Measurements from ENCODE around the gene CXCR3.

DNA sequence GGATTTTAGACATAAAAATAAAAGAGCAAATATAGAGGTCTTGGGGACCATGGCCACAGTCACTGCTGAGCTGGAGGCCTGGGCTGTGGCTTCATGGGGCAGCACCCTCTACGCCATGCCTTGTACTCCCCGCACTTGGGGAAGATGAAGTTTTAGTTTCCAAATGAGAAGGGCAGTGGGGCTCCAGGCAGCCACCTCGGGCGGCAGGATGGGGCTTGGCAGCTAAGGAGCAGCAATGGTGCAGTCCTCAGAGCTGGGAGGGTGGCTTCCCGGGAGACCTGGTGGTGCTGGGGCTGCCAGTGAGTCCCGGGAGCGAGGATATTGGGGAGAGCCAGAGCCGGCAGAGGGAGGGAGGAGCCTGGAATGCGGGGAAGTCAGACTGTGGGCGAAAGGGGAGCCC, 2.4 kb downstream of the CXCR3 start:
- TF ChIP-seq EP300 (IDR thresholded peaks at IDR 0.05; ENCODE audit: low read depth) (no peak), POLR2A (IDR thresholded peaks at IDR 0.05) (no peak)
- TF ChIP-seq, protein P1, sequence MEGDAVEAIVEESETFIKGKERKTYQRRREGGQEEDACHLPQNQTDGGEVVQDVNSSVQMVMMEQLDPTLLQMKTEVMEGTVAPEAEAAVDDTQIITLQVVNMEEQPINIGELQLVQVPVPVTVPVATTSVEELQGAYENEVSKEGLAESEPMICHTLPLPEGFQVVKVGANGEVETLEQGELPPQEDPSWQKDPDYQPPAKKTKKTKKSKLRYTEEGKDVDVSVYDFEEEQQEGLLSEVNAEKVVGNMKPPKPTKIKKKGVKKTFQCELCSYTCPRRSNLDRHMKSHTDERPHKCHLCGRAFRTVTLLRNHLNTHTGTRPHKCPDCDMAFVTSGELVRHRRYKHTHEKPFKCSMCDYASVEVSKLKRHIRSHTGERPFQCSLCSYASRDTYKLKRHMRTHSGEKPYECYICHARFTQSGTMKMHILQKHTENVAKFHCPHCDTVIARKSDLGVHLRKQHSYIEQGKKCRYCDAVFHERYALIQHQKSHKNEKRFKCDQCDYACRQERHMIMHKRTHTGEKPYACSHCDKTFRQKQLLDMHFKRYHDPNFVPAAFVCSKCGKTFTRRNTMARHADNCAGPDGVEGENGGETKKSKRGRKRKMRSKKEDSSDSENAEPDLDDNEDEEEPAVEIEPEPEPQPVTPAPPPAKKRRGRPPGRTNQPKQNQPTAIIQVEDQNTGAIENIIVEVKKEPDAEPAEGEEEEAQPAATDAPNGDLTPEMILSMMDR (IDR thresholded peaks at IDR 0.05) = no peak

Measured in transverse colon (tissue), 3 donors.